ENCODE results near the gene TMEM14A. TPM values are rescaled to one million over a fixed set of nuclear protein-coding genes. Genes with fewer than 3 reads are reported as not detected.

The TMEM14A gene
- polyA plus RNA-seq, 1 donor from 2014 or later = 326 TPM

- Histone ChIP-seq H2AFZ (ENCODE audit: low read depth, low read length) (no peak overlapping the region), H3K36me3 (ENCODE audit: insufficient read depth, low read length) (no peaks in the 10 kb centered on the region), H3F3A (ENCODE audit: insufficient read depth, low read length, poor library complexity, severe bottlenecking) (no peaks in the 10 kb centered on the region), H3K9ac (ENCODE audit: low read length) (no peak overlapping the region), H4K20me1 (ENCODE audit: insufficient read depth) (no peaks in the 10 kb centered on the region), H3K9me3 (ENCODE audit: low read length) (no peaks in the 10 kb centered on the region), H3K27me3 (ENCODE audit: insufficient read depth, low read depth, low read length) (no peaks in the 10 kb centered on the region), H3K9me2 (ENCODE audit: insufficient read depth, low read length) (no peaks in the 10 kb centered on the region), H3K4me2 (ENCODE audit: low read length) (no peak overlapping the region), H3K4me3 (ENCODE audit: low read length) (no peak overlapping the region), H3K79me2 (replicated peaks; ENCODE audit: insufficient read depth, low read length) (no peaks in the 10 kb centered on the region), H3K27ac (ENCODE audit: low read length) (no peak overlapping the region)
- TF ChIP-seq SMC3 (conservative IDR thresholded peaks at IDR 0.05; ENCODE audit: poor library complexity) (peak; percentile 56), EP300 (conservative IDR thresholded peaks at IDR 0.05; ENCODE audit: poor library complexity, severe bottlenecking) (no peak), RAD21 (conservative IDR thresholded peaks at IDR 0.05) (peak; percentile 33), EZH2 (IDR thresholded peaks at IDR 0.05; ENCODE audit: borderline replicate concordance, insufficient read depth, low read length, poor library complexity, severe bottlenecking) (no peak), TAF1 (IDR thresholded peaks at IDR 0.05; ENCODE audit: low read depth) (no peak)
- TF ChIP-seq, protein P1, sequence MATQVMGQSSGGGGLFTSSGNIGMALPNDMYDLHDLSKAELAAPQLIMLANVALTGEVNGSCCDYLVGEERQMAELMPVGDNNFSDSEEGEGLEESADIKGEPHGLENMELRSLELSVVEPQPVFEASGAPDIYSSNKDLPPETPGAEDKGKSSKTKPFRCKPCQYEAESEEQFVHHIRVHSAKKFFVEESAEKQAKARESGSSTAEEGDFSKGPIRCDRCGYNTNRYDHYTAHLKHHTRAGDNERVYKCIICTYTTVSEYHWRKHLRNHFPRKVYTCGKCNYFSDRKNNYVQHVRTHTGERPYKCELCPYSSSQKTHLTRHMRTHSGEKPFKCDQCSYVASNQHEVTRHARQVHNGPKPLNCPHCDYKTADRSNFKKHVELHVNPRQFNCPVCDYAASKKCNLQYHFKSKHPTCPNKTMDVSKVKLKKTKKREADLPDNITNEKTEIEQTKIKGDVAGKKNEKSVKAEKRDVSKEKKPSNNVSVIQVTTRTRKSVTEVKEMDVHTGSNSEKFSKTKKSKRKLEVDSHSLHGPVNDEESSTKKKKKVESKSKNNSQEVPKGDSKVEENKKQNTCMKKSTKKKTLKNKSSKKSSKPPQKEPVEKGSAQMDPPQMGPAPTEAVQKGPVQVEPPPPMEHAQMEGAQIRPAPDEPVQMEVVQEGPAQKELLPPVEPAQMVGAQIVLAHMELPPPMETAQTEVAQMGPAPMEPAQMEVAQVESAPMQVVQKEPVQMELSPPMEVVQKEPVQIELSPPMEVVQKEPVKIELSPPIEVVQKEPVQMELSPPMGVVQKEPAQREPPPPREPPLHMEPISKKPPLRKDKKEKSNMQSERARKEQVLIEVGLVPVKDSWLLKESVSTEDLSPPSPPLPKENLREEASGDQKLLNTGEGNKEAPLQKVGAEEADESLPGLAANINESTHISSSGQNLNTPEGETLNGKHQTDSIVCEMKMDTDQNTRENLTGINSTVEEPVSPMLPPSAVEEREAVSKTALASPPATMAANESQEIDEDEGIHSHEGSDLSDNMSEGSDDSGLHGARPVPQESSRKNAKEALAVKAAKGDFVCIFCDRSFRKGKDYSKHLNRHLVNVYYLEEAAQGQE (IDR thresholded peaks at IDR 0.05; ENCODE audit: borderline replicate concordance) = no peak
- TF ChIP-seq, protein P2, sequence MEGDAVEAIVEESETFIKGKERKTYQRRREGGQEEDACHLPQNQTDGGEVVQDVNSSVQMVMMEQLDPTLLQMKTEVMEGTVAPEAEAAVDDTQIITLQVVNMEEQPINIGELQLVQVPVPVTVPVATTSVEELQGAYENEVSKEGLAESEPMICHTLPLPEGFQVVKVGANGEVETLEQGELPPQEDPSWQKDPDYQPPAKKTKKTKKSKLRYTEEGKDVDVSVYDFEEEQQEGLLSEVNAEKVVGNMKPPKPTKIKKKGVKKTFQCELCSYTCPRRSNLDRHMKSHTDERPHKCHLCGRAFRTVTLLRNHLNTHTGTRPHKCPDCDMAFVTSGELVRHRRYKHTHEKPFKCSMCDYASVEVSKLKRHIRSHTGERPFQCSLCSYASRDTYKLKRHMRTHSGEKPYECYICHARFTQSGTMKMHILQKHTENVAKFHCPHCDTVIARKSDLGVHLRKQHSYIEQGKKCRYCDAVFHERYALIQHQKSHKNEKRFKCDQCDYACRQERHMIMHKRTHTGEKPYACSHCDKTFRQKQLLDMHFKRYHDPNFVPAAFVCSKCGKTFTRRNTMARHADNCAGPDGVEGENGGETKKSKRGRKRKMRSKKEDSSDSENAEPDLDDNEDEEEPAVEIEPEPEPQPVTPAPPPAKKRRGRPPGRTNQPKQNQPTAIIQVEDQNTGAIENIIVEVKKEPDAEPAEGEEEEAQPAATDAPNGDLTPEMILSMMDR (IDR thresholded peaks at IDR 0.05; ENCODE audit: poor library complexity, severe bottlenecking) = peak; percentile 48
Observed at GRCh38 chr6:52724406-52725121, 53.7 kb downstream of the TMEM14A start.

- Histone ChIP-seq H3K4me3 (ENCODE audit: low read length) (no peak overlapping the region), H2AFZ (ENCODE audit: low read depth, low read length) (no peak overlapping the region), H3K9ac (ENCODE audit: low read length) (no peak overlapping the region)
Observed at GRCh38 chr6:52725143-52725534, 54.2 kb downstream of the TMEM14A start.

More at GRCh38 chr6:52725143-52725534, 54.2 kb downstream of the TMEM14A start:
- Histone ChIP-seq H3F3A (ENCODE audit: insufficient read depth, low read length, poor library complexity, severe bottlenecking) (no peaks in the 10 kb centered on the region), H3K27me3 (ENCODE audit: insufficient read depth, low read depth, low read length) (no peaks in the 10 kb centered on the region), H3K36me3 (ENCODE audit: insufficient read depth, low read length) (no peaks in the 10 kb centered on the region), H3K79me2 (replicated peaks; ENCODE audit: insufficient read depth, low read length) (no peaks in the 10 kb centered on the region), H3K9me2 (ENCODE audit: insufficient read depth, low read length) (no peaks in the 10 kb centered on the region), H3K9me3 (ENCODE audit: low read length) (no peaks in the 10 kb centered on the region), H3K4me2 (ENCODE audit: low read length) (no peak overlapping the region), H4K20me1 (ENCODE audit: insufficient read depth) (no peaks in the 10 kb centered on the region), H3K27ac (ENCODE audit: low read length) (no peak overlapping the region)
- TF ChIP-seq, protein P2 (IDR thresholded peaks at IDR 0.05; ENCODE audit: poor library complexity, severe bottlenecking) = no peak
- no peak for TF ChIP-seq TAF1 (IDR thresholded peaks at IDR 0.05; ENCODE audit: low read depth)

Measured in neural cell (in vitro differentiated cells).